ENCODE results near the gene ADAMTSL1. TPM values are rescaled to one million over a fixed set of nuclear protein-coding genes. Genes with fewer than 3 reads are reported as not detected.

The ADAMTSL1 gene
- total and polyA plus RNA-seq, 8 donors = 1.1 to 98.8 (median 8.4) TPM

GRCh38 chr9:18488886-18489285 is 14.9 kb downstream of the ADAMTSL1 start:
- Histone ChIP-seq H3K27me3 (no peaks in the 10 kb centered on the region), H3K4me3 (no peak overlapping the region), H3K4me1 (peaks cover 0 to 19% (median 11%) of the 10 kb centered on the region in 4 donors), H3K36me3 (no peaks in the 10 kb centered on the region), H3K9me3 (no peaks in the 10 kb centered on the region), H3K27ac (no peak overlapping the region)
- TF ChIP-seq, protein P1, sequence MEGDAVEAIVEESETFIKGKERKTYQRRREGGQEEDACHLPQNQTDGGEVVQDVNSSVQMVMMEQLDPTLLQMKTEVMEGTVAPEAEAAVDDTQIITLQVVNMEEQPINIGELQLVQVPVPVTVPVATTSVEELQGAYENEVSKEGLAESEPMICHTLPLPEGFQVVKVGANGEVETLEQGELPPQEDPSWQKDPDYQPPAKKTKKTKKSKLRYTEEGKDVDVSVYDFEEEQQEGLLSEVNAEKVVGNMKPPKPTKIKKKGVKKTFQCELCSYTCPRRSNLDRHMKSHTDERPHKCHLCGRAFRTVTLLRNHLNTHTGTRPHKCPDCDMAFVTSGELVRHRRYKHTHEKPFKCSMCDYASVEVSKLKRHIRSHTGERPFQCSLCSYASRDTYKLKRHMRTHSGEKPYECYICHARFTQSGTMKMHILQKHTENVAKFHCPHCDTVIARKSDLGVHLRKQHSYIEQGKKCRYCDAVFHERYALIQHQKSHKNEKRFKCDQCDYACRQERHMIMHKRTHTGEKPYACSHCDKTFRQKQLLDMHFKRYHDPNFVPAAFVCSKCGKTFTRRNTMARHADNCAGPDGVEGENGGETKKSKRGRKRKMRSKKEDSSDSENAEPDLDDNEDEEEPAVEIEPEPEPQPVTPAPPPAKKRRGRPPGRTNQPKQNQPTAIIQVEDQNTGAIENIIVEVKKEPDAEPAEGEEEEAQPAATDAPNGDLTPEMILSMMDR (IDR thresholded peaks at IDR 0.05) = no peak
- TF ChIP-seq EP300 (IDR thresholded peaks at IDR 0.05) (no peak), POLR2AphosphoS5 (IDR thresholded peaks at IDR 0.05) (no peak), POLR2A (IDR thresholded peaks at IDR 0.05) (no peak)
- 70 to 81% (median 78%) methylated on average over 2 of the region's 2 CpGs for WGBS, 5 donors
- DNase-seq = no peak
- intact Hi-C loops (cut with DNase I; ENCODE audit: low total_unique reads) = no loop called here

DNA sequence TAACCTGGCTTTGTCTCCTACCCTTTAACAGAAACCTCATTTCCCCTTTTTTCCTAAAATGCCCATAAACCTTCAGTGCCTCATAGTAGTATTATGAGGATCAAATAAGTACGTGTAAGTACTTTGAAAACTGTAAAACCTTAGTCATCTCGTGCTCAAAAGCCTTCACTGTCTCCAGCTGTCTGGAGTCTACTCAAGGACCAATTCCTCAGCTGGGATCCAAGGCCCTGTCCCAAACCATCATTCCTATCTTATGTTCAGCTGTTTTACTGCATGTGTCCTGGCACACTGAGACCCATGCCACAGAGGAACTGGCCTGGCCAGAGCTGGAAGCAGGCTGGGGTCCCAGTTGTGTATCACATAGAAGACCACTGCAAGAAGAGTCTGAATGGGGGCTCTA is 15.9 kb downstream of the ADAMTSL1 start:
- WGBS, 5 donors = 74 to 85% (median 80%) methylated on average over 2 of the region's 2 CpGs
- intact Hi-C loops (cut with DNase I; ENCODE audit: low total_unique reads) = no loop called here

GRCh38 chr9:18490641-18491370 is 16.9 kb downstream of the ADAMTSL1 start:
- intact Hi-C loops (cut with DNase I; ENCODE audit: low total_unique reads) = no loop called here
- H3K36me3 ChIP-seq = no peaks in the 10 kb centered on the region
- no peaks in the 10 kb centered on the region for H3K9me3 ChIP-seq
- TF ChIP-seq POLR2AphosphoS5 (IDR thresholded peaks at IDR 0.05) (peak in 1 of 3 donors; percentile 34), POLR2A (IDR thresholded peaks at IDR 0.05) (no peak)
- TF ChIP-seq, protein P1 (IDR thresholded peaks at IDR 0.05) = no peak
- 58 to 64% (median 63%) methylated on average over 7 of the region's 7 CpGs for WGBS, 5 donors
- DNase-seq = no peak
- peaks cover 0 to 19% (median 11%) of the 10 kb centered on the region in 4 donors for H3K4me1 ChIP-seq
- H3K27ac ChIP-seq = peak overlapping the region in 4 of 5 donors; percentile 11 to 75 (median 66)
- no peaks in the 10 kb centered on the region for H3K27me3 ChIP-seq
- peak overlapping the region in 1 of 4 donors; percentile 3 for H3K4me3 ChIP-seq

More for the DNA sequence above, 15.9 kb downstream of the ADAMTSL1 start:
- DNase-seq = no peak
- TF ChIP-seq POLR2A (IDR thresholded peaks at IDR 0.05) = no peak
- TF ChIP-seq POLR2AphosphoS5 (IDR thresholded peaks at IDR 0.05) = no peak
- TF ChIP-seq, protein P1 (IDR thresholded peaks at IDR 0.05) = no peak
- no peak for TF ChIP-seq EP300 (IDR thresholded peaks at IDR 0.05)
- H3K36me3 ChIP-seq = no peaks in the 10 kb centered on the region
- H3K27ac ChIP-seq = peak overlapping the region in 4 of 5 donors; percentile 11 to 75 (median 66)
- H3K4me3 ChIP-seq = no peak overlapping the region
- H3K4me1 ChIP-seq = peaks cover 0 to 19% (median 11%) of the 10 kb centered on the region in 4 donors
- no peaks in the 10 kb centered on the region for H3K9me3 ChIP-seq
- H3K27me3 ChIP-seq = no peaks in the 10 kb centered on the region

DNA sequence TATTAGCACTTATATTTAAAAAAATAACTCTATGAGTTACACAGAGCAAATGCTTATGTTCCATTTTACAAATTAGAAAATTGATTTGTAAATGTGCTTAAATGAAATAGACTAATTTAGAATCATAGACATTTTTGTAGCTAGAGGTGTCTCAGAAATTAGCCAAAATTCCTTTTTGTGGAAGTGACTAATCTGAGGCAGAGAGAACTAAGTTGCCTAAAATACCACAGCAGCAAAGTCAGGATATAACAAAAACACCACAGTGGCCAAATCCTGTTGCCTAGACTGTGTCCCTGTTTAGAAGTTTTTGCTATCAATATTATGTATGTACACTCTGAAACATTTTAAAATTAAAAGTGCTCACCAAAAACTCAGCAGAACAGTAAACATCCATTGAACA is 18.7 kb downstream of the ADAMTSL1 start:
- Histone ChIP-seq H3K4me1 (peaks cover 0 to 23% (median 11%) of the 10 kb centered on the region in 4 donors), H3K36me3 (no peaks in the 10 kb centered on the region), H3K27me3 (no peaks in the 10 kb centered on the region), H3K27ac (peak overlapping the region in 1 of 5 donors; percentile 15), H3K4me3 (no peak overlapping the region), H3K9me3 (no peaks in the 10 kb centered on the region)
- intact Hi-C loops (cut with DNase I; ENCODE audit: low total_unique reads) = no loop called here
- DNase-seq = no peak
- TF ChIP-seq POLR2A (IDR thresholded peaks at IDR 0.05) = no peak
- TF ChIP-seq POLR2AphosphoS5 (IDR thresholded peaks at IDR 0.05) = no peak
- TF ChIP-seq, protein P1 (IDR thresholded peaks at IDR 0.05) = no peak
- TF ChIP-seq EP300 (IDR thresholded peaks at IDR 0.05) = no peak

Data from stomach (tissue), 9 donors.